OCI-LY7 (cell line): ENCODE data around the gene GAS1.

Experiments
- CTCF ChIP-seq: fragments of 200-600 bp; sonication (generic); conservative IDR thresholded peaks from 2 replicates; pipeline ENCODE4 v1.5.1; 2014; ENCODE audit warnings: mild to moderate bottlenecking, antibody characterized with exemption, low read length, moderate library complexity, mixed read lengths
- EZH2phosphoT487 ChIP-seq: fragments of 200-600 bp; sonication (generic); IDR thresholded peaks from 2 replicates; pipeline ENCODE4 v1.6.1; 2018; ENCODE audit warnings: low read depth, borderline replicate concordance, mild to moderate bottlenecking, mixed run types, antibody characterized with exemption, low read length, moderate library complexity, mixed read lengths

DNA sequence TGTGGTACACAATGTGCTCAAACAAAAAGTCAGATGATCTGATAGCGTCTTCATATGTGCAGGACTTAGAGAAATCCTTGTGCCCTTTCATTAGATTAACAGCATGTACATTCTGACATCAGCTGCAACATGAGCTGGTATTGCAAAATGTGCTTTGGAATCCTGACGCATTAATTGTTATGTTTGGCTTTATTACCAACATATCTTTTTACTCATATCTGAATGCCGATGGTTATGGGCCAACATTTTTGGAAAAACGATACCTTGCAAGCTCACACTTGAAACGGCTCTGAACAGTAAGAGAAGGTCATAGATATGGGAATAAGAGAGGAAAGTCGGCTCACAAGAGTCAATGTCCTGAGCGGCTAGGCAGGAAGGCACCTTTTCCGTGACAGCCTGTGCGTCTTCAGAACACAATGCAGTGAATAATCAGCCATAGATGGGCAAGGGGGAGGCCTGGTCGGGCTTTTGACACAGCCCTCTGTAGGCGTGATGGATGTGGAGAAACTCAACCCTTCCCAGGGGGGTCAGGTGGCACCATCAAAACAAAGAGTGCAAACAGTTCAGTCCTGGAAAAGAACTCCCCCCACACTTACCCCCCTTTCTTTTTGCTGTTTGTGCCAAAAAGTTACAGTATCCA lies 36.4 kb upstream of the GAS1 start:
- TF ChIP-seq CTCF (no peak), EZH2phosphoT487 (no peak)
